ENCODE data around the gene N4BP2L2. TPM values are rescaled to one million over a fixed set of nuclear protein-coding genes. Genes with fewer than 3 reads are reported as not detected.

The N4BP2L2 gene
- total and polyA plus RNA-seq, 2 donors (not counting 3 experiments of a cell fraction or from before 2014, with no cell fraction given), result 21.7 to 101 TPM

DNA sequence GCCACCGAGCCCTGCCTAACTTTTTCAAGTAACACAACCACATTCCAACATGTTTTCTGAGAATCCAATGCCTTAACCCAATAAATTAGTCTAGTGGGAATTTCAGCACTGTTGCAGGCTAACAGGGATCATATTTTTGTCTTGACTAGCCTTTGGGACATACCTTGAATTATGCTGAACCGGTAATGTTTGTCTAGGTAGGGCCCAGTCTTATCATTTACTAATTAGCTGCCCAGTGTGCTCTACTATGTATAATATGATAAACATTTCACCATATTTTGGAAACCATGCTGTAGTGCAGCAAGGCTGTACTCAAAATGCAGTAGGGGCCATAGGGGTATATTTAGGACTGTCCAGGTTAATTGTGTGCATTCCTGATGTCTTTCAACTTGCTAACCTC lies 44.4 kb upstream of the N4BP2L2 start:
- no TSS peak for BruUV-seq (replicated peaks)
- dilution Hi-C loops (cut with MboI; ENCODE audit: extremely low pct_ligation_motif_present, low sequenced_read_pairs), result no loop called here

More for the DNA sequence above, 44.4 kb upstream of the N4BP2L2 start:
- Histone ChIP-seq H3K4me3 (replicated peaks in 1 of 3; ENCODE audit: insufficient read depth in 1 of 3, low read depth in 1 of 3, low read length in 3 of 3) (no peak overlapping the region), H3K9me1 (replicated peaks; ENCODE audit: control insufficient read depth, extremely low read depth, insufficient read depth, low read length) (no peaks in the 10 kb centered on the region), H3K9me3 (replicated peaks; ENCODE audit: control insufficient read depth, insufficient read depth, low read length) (no peaks in the 10 kb centered on the region), H4K20me1 (replicated peaks; ENCODE audit: control insufficient read depth, extremely low read depth, insufficient read depth, low read length) (no peaks in the 10 kb centered on the region), H3K4me2 (ENCODE audit: insufficient read depth, low read length) (no peak overlapping the region), H3K27ac (ENCODE audit: insufficient read depth, low read depth, low read length) (no peak overlapping the region), H3K9ac (replicated peaks; ENCODE audit: extremely low read depth, insufficient read depth, low read length) (no peak overlapping the region), H2AFZ (ENCODE audit: low read depth, low read length) (no peak overlapping the region), H3K27me3 (ENCODE audit: control insufficient read depth in 2 of 2, insufficient read depth in 2 of 2, low read length in 2 of 2) (peaks cover 0 to 1% of the 10 kb centered on the region in 2 experiments), H3K4me1 (ENCODE audit: control insufficient read depth, extremely low read depth, insufficient read depth, low read length) (peaks cover 12% of the 10 kb centered on the region), H3K79me2 (ENCODE audit: control insufficient read depth, insufficient read depth, low read length) (peaks cover 10% of the 10 kb centered on the region), H3K36me3 (ENCODE audit: control insufficient read depth in 2 of 2, extremely low read depth in 1 of 2, insufficient read depth in 2 of 2, low read length in 2 of 2) (no peaks in the 10 kb centered on the region)
- intact Hi-C loops (cut with micrococcal nuclease), result loop anchor here (2.0 to 10.0 kb wide), 3 partner anchors 202 to 602 kb away; no protein-coding TSS in a partner anchor
- no peak for TF ChIP-seq POLR2A (IDR thresholded peaks at IDR 0.05; ENCODE audit: low read depth, low read length)
- no peak for TF ChIP-seq POLR2AphosphoS5 (IDR thresholded peaks at IDR 0.05; ENCODE audit: insufficient read depth, low read depth, low read length)
- no peak for TF ChIP-seq CTCF (IDR thresholded peaks at IDR 0.05; ENCODE audit: extremely low read depth in 1 of 2, insufficient read depth in 1 of 2, low read depth in 1 of 2, low read length in 2 of 2)
- TF ChIP-seq JUN (IDR thresholded peaks at IDR 0.05; ENCODE audit: borderline replicate concordance, insufficient read depth, insufficient read length, low read depth), result no peak
- no peak for TF ChIP-seq EZH2 (IDR thresholded peaks at IDR 0.05; ENCODE audit: borderline replicate concordance, low read depth, low read length, severe bottlenecking)
- no peak for TF ChIP-seq MYC (IDR thresholded peaks at IDR 0.05; ENCODE audit: low read depth, low read length)
- no peak for TF ChIP-seq FOS (IDR thresholded peaks at IDR 0.05; ENCODE audit: borderline replicate concordance, insufficient read depth, low read length)
- no peak for TF ChIP-seq MAX (IDR thresholded peaks at IDR 0.05; ENCODE audit: insufficient read depth, insufficient read length)
- no peak for TF ChIP-seq GATA2 (IDR thresholded peaks at IDR 0.05; ENCODE audit: insufficient read depth, insufficient read length, low read depth, low read length)
- POLR2A ChIA-PET, result no interaction called here
- DNase-seq (ENCODE audit: low read depth, low spot score) (no peak), FAIRE-seq (no peak)
- CTCF ChIA-PET, result interaction anchor here (0.9 to 8.2 kb wide), 9 partner anchors 16 to 677 kb away, joined by 3 to 437 read pairs (median 11); no protein-coding TSS in a partner anchor
